Spleen (tissue), 11 donors: ENCODE measurements around the gene LCLAT1. TPM values are rescaled to one million over a fixed set of nuclear protein-coding genes. Genes with fewer than 3 reads are reported as not detected.

Experiments
- DNase-seq: peaks from one replicate; pipeline ENCODE4 v3.0.0-alpha.2; 2020
- H3K27ac ChIP-seq, 8 donors: fragments of 200-600 bp; sonication (generic) in 7 of 8; 1 replicate in 4 of 8; 2 replicates in 4 of 8; pipeline versions ENCODE4 v1.5.0 to v1.8.0; 2016 to 2021; ENCODE audit warnings: inconsistent platforms in 4 of 8, mild to moderate bottlenecking in 4 of 8, moderate library complexity in 1 of 8
- H3K27me3 ChIP-seq, 7 donors: fragments of 200-600 bp; sonication (generic) in 6 of 7; replicated peaks in 1 of 7; 1 replicate in 4 of 7; 2 replicates in 3 of 7; pipeline versions ENCODE4 v1.5.0 to v1.8.0; 2016 to 2021; ENCODE audit warnings: inconsistent platforms in 3 of 7, mild to moderate bottlenecking in 1 of 7
- H3K36me3 ChIP-seq, 6 donors: fragments of 200-600 bp; sonication (generic) in 5 of 6; 1 replicate in 4 of 6; 2 replicates in 2 of 6; pipeline versions ENCODE4 v1.5.0 to v1.8.0; 2016 to 2021; ENCODE audit warnings: inconsistent platforms in 2 of 6
- H3K4me1 ChIP-seq, 6 donors: fragments of 200-600 bp; sonication (generic) in 5 of 6; 1 replicate in 3 of 6; 2 replicates in 3 of 6; pipeline versions ENCODE4 v1.5.0 to v1.8.0; 2016 to 2021; ENCODE audit warnings: inconsistent platforms in 3 of 6
- H3K4me3 ChIP-seq, 8 donors: fragments of 200-600 bp; sonication (generic) in 7 of 8; 1 replicate in 4 of 8; 2 replicates in 4 of 8; pipeline versions ENCODE4 v1.5.0 to v1.8.0; 2016 to 2021; ENCODE audit warnings: inconsistent platforms in 4 of 8, mild to moderate bottlenecking in 4 of 8, moderate library complexity in 2 of 8
- H3K9me3 ChIP-seq, 8 donors: fragments of 200-600 bp; sonication (generic) in 7 of 8; 1 replicate in 4 of 8; 2 replicates in 4 of 8; pipeline versions ENCODE4 v1.5.0 to v1.8.0; 2016 to 2021; ENCODE audit warnings: inconsistent platforms in 4 of 8
- CTCF ChIP-seq, 11 experiments: fragments of 200-600 bp in 7 of 11; fragments of 450-650 bp in 4 of 11; sonication (generic) in 4 of 11; IDR thresholded peaks in 8 of 11; conservative IDR thresholded peaks in 3 of 11; 1 replicate in 7 of 11; 2 replicates in 4 of 11; pipeline versions ENCODE4 v1.4.0 to v1.8.0; 2016 to 2021; ENCODE audit warnings: antibody characterized with exemption in 11 of 11, inconsistent platforms in 4 of 11, mild to moderate bottlenecking in 1 of 11
- POLR2A ChIP-seq, 3 donors: fragments of 450-650 bp; IDR thresholded peaks; one replicate each; pipeline ENCODE4 v1.5.1; 2017; ENCODE audit warnings: antibody characterized with exemption in 3 of 3, mild to moderate bottlenecking in 1 of 3
- POLR2AphosphoS5 ChIP-seq, 3 donors: sonication (generic); formaldehyde crosslinking; IDR thresholded peaks; one replicate each; pipeline ENCODE4 v1.5.1; 2017; ENCODE audit warnings: antibody characterized with exemption in 3 of 3
- WGBS, 5 donors: extraction: QIAGEN DNeasy Blood & Tissue Kit in 3 of 5; methylation state at CpG; one replicate each; pipeline versions ENCODE4 v1.1.5 to v1.1.7; 2013 to 2018; 5-methylcytosine and 5-hydroxymethylcytosine counted together
- intact Hi-C: fragments of 100-400 bp; cut with DNase I; formaldehyde crosslinking; loops from one replicate; pipeline ENCODE4 v1.15.0; 2023; ENCODE audit warnings: low total_unique reads
- polyA plus RNA-seq, 3 donors: library from polyadenylated mRNA; stranded (reverse); fragments of 200-250 nt; gene quantifications; one replicate each; pipeline ENCODE4 v1.2.1, GENCODE V29; 2013
- total RNA-seq, 7 donors: library from RNA; depleted of rRNA in 3 of 7; stranded (reverse); fragments of >200 nt in 3 of 7; fragmentation: NEBNext Ultra II Directional in 4 of 7; extraction: Animal tissue kit (Norgen Biotek cat#: 25700) in 4 of 7; gene quantifications; one replicate each; pipeline versions ENCODE4 v1.1.0 to v1.2.1, GENCODE V29; 2016 to 2021
- donor health status: healthy with polysubstance abuse.
- donor health status: DM: no; HTN: no; CAD: no; lungs with moderate emphysema.
- donor health status: DM: no; HTN: no; CAD: no.
- donor health status: Bipolar disorder and iron deficiency.
- donor health status: healthy.
- donor health status: DM: no; HTN: no; CAD: no.
- donor health status: DM: yes; HTN: yes; CAD: no.

Gene LCLAT1
- total and polyA plus RNA-seq, 10 donors, result 1.9 to 23.3 (median 13.8) TPM

GRCh38 chr2:30559544-30560275 lies 112.7 kb downstream of the LCLAT1 start:
- 92 to 100% (median 98%) methylated on average over 1 of the region's 1 CpG for WGBS, 5 donors
- Histone ChIP-seq H3K36me3 (peaks cover 0 to 23% (median 3%) of the 10 kb centered on the region in 6 donors), H3K27me3 (no peaks in the 10 kb centered on the region), H3K9me3 (no peaks in the 10 kb centered on the region), H3K4me1 (no peaks in the 10 kb centered on the region), H3K27ac (no peak overlapping the region), H3K4me3 (no peak overlapping the region)
- no peak for DNase-seq
- TF ChIP-seq CTCF (IDR thresholded peaks at IDR 0.05 in 8 of 11, conservative IDR thresholded peaks at IDR 0.05 in 3 of 11), result no peak
- TF ChIP-seq POLR2AphosphoS5 (IDR thresholded peaks at IDR 0.05), result no peak
- no peak for TF ChIP-seq POLR2A (IDR thresholded peaks at IDR 0.05)
- intact Hi-C loops, result no loop called here

- no peak for TF ChIP-seq CTCF (IDR thresholded peaks at IDR 0.05 in 8 of 11, conservative IDR thresholded peaks at IDR 0.05 in 3 of 11)
- TF ChIP-seq POLR2AphosphoS5 (IDR thresholded peaks at IDR 0.05), result no peak
- no peak for TF ChIP-seq POLR2A (IDR thresholded peaks at IDR 0.05)
- Histone ChIP-seq H3K27me3 (no peaks in the 10 kb centered on the region), H3K27ac (no peak overlapping the region), H3K4me3 (no peak overlapping the region), H3K36me3 (peaks cover 0 to 25% (median 3%) of the 10 kb centered on the region in 6 donors), H3K9me3 (no peaks in the 10 kb centered on the region), H3K4me1 (no peaks in the 10 kb centered on the region)
- intact Hi-C loops, result no loop called here
- 91 to 96% (median 92%) methylated on average over 1 of the region's 1 CpG for WGBS, 5 donors
- DNase-seq, result no peak
Observed at GRCh38 chr2:30561349-30561748, 114.3 kb downstream of the LCLAT1 start.

- Histone ChIP-seq H3K27ac (peak overlapping the region in 1 of 8 donors; percentile 35), H3K4me1 (no peaks in the 10 kb centered on the region), H3K27me3 (no peaks in the 10 kb centered on the region), H3K4me3 (no peak overlapping the region), H3K9me3 (no peaks in the 10 kb centered on the region), H3K36me3 (peaks cover 0 to 53% (median 3%) of the 10 kb centered on the region in 6 donors)
- WGBS, 5 donors, result 78 to 87% (median 87%) methylated on average over 5 of the region's 5 CpGs
- intact Hi-C loops, result no loop called here
- TF ChIP-seq CTCF (IDR thresholded peaks at IDR 0.05 in 8 of 11, conservative IDR thresholded peaks at IDR 0.05 in 3 of 11) (no peak), POLR2A (IDR thresholded peaks at IDR 0.05) (no peak), POLR2AphosphoS5 (IDR thresholded peaks at IDR 0.05) (no peak)
- no peak for DNase-seq
Observed at GRCh38 chr2:30565851-30566358, 118.9 kb downstream of the LCLAT1 start.

GRCh38 chr2:30566631-30567030 lies 119.6 kb downstream of the LCLAT1 start:
- H3K27me3 ChIP-seq, result no peaks in the 10 kb centered on the region
- WGBS, 5 donors, result 95 to 98% (median 96%) methylated on average over 4 of the region's 4 CpGs
- H3K9me3 ChIP-seq, result no peaks in the 10 kb centered on the region
- no peak for TF ChIP-seq CTCF (IDR thresholded peaks at IDR 0.05 in 8 of 11, conservative IDR thresholded peaks at IDR 0.05 in 3 of 11)
- TF ChIP-seq POLR2A (IDR thresholded peaks at IDR 0.05), result no peak
- no peak for TF ChIP-seq POLR2AphosphoS5 (IDR thresholded peaks at IDR 0.05)
- H3K4me3 ChIP-seq, result no peak overlapping the region
- no peak for DNase-seq
- peaks cover 0 to 55% (median 3%) of the 10 kb centered on the region in 6 donors for H3K36me3 ChIP-seq
- no peak overlapping the region for H3K27ac ChIP-seq
- intact Hi-C loops, result no loop called here
- no peaks in the 10 kb centered on the region for H3K4me1 ChIP-seq
